GM23338 (cell line): ENCODE data around the gene HTRA2. TPM values are rescaled to one million over a fixed set of nuclear protein-coding genes. Genes with fewer than 3 reads are reported as not detected.

Experiments
- ATAC-seq: fragments of 200-7000 bp; cut with Tn5 transposase; 3 replicates; pipeline ENCODE4 v1.9.1; 2020
- DNase-seq: peaks from one replicate; pipeline ENCODE4 v3.0.0-alpha.2; 2015; ENCODE audit warnings: low spot score
- H2AFZ ChIP-seq: fragments of 200-600 bp; sonication (generic); 2 replicates; pipeline ENCODE4 v1.8.0; 2016; ENCODE audit warnings: antibody characterized with exemption, mild to moderate bottlenecking, moderate library complexity
- H3F3A ChIP-seq: fragments of 200-600 bp; sonication (generic); replicated peaks from 2 replicates; pipeline ENCODE4 v1.8.0; 2017; ENCODE audit warnings: antibody characterized with exemption, mixed run types, low read depth
- H3K27ac ChIP-seq: fragments of 200-600 bp; sonication (generic); 2 replicates; pipeline ENCODE4 v1.6.1; 2016; ENCODE audit warnings: low read depth
- H3K27me3 ChIP-seq: fragments of 200-600 bp; sonication (generic); 2 replicates; pipeline ENCODE4 v1.8.0; 2016; ENCODE audit warnings: mild to moderate bottlenecking, mixed run types, moderate library complexity; ENCODE audit not compliant: insufficient read depth
- H3K36me3 ChIP-seq: fragments of 200-600 bp; sonication (generic); 2 replicates; pipeline ENCODE4 v1.8.0; 2016; ENCODE audit warnings: mild to moderate bottlenecking; ENCODE audit not compliant: insufficient read depth
- H3K4me1 ChIP-seq: fragments of 200-600 bp; sonication (generic); 2 replicates; pipeline ENCODE4 v1.8.0; 2016; ENCODE audit warnings: mild to moderate bottlenecking, moderate library complexity; ENCODE audit not compliant: insufficient read depth
- H3K4me2 ChIP-seq: fragments of 200-600 bp; sonication (generic); 2 replicates; pipeline ENCODE4 v1.7.1; 2017; ENCODE audit warnings: mixed run types
- H3K4me3 ChIP-seq: fragments of 200-600 bp; sonication (generic); 2 replicates; pipeline ENCODE4 v1.6.1; 2016; ENCODE audit warnings: mixed run types
- H3K79me2 ChIP-seq: fragments of 200-600 bp; sonication (generic); replicated peaks from 2 replicates; pipeline ENCODE4 v1.8.0; 2017; ENCODE audit warnings: mild to moderate bottlenecking; ENCODE audit not compliant: insufficient read depth
- H3K9me2 ChIP-seq: fragments of 200-600 bp; sonication (generic); 2 replicates; pipeline ENCODE4 v1.8.0; 2017; ENCODE audit not compliant: insufficient read depth
- H4K20me1 ChIP-seq: fragments of 200-600 bp; sonication (generic); replicated peaks from 2 replicates; pipeline ENCODE4 v1.8.0; 2017; ENCODE audit warnings: mild to moderate bottlenecking; ENCODE audit not compliant: insufficient read depth
- H3K27ac Mint-ChIP-seq: 2 replicates; pipeline ENCODE4 v1.8.0; 2020; ENCODE audit warnings: inconsistent platforms, mild to moderate bottlenecking, moderate library complexity, mixed read lengths
- H3K27me3 Mint-ChIP-seq: 3 replicates; pipeline ENCODE4 v1.8.0; 2022; ENCODE audit warnings: low read depth, mild to moderate bottlenecking, moderate library complexity, mixed read lengths, inconsistent platforms; ENCODE audit not compliant: insufficient read depth, poor library complexity
- H3K36me3 Mint-ChIP-seq: 3 replicates; pipeline ENCODE4 v1.8.0; 2021; ENCODE audit warnings: low read depth, mild to moderate bottlenecking, inconsistent platforms, moderate library complexity, mixed read lengths
- H3K4me1 Mint-ChIP-seq: 3 replicates; pipeline ENCODE4 v1.8.0; 2020; ENCODE audit warnings: mild to moderate bottlenecking, inconsistent platforms, mixed read lengths
- H3K4me3 Mint-ChIP-seq: 3 replicates; pipeline ENCODE4 v1.8.0; 2021; ENCODE audit warnings: moderate library complexity, mild to moderate bottlenecking, inconsistent platforms, mixed read lengths
- H3K9me3 Mint-ChIP-seq: 3 replicates; pipeline ENCODE4 v1.8.0; 2020; ENCODE audit warnings: moderate library complexity, mild to moderate bottlenecking, inconsistent platforms, mixed read lengths
- CREB1 ChIP-seq: fragments of 250-450 bp; sonication (Bioruptor Pico); IDR thresholded peaks from 2 replicates; pipeline ENCODE4 v1.5.0; 2020; ENCODE audit warnings: low read depth, mild to moderate bottlenecking, moderate library complexity
- EZH2 ChIP-seq: fragments of 200-600 bp; sonication (generic); IDR thresholded peaks from one replicate; pipeline ENCODE4 v1.8.0; 2017; ENCODE audit warnings: antibody characterized with exemption, mild to moderate bottlenecking, low read depth; ENCODE audit not compliant: unreplicated experiment
- EZH2phosphoT487 ChIP-seq: fragments of 200-600 bp; sonication (generic); IDR thresholded peaks from one replicate; pipeline ENCODE4 v1.8.1; 2018; ENCODE audit warnings: antibody characterized with exemption; ENCODE audit not compliant: unreplicated experiment
- JUNB ChIP-seq: IDR thresholded peaks from one replicate; pipeline ENCODE4 v1.6.1; 2016; ENCODE audit warnings: antibody characterized with exemption; ENCODE audit not compliant: unreplicated experiment
- NANOG ChIP-seq: IDR thresholded peaks from 2 replicates; pipeline ENCODE4 v1.6.1; 2016; ENCODE audit warnings: antibody characterized with exemption, borderline replicate concordance
- POLR2AphosphoS5 ChIP-seq: IDR thresholded peaks from 2 replicates; pipeline ENCODE4 v1.6.1; 2016; ENCODE audit warnings: antibody characterized with exemption, low read depth
- STAT1 ChIP-seq: IDR thresholded peaks from one replicate; pipeline ENCODE4 v1.6.1; 2016; ENCODE audit warnings: antibody characterized with exemption; ENCODE audit not compliant: unreplicated experiment
- ZNF114 ChIP-seq: fragments of 250-450 bp; sonication (Bioruptor Pico); IDR thresholded peaks from 2 replicates; pipeline ENCODE4 v1.5.0; 2020; ENCODE audit warnings: mild to moderate bottlenecking, moderate library complexity
- ZNF331 ChIP-seq: fragments of 250-450 bp; sonication (Bioruptor Pico); IDR thresholded peaks from 2 replicates; pipeline ENCODE4 v1.5.0; 2020; ENCODE audit warnings: low read depth, mild to moderate bottlenecking, moderate library complexity
- polyA plus RNA-seq: library from polyadenylated mRNA; unstranded; fragments of >200 nt; fragmentation: Nextera tagmentation; extraction: Ambion mirVana; gene quantifications from 2 replicates; pipeline ENCODE4 v1.2.1, GENCODE V29; 2016
- total RNA-seq: library from RNA; depleted of rRNA; stranded (reverse); fragments of >200 nt; shearing (Covaris generic); gene quantifications from 2 replicates; pipeline ENCODE4 v1.2.3, GENCODE V29; 2014
- TF ChIP-seq, protein P1 (sequence below): IDR thresholded peaks from 2 replicates; pipeline ENCODE4 v1.6.1; 2016; ENCODE audit warnings: antibody characterized with exemption
- TF ChIP-seq, protein P2 (sequence below), 2 experiments: fragments of 200-600 bp in 1 of 2; sonication (generic) in 1 of 2; conservative IDR thresholded peaks; 2 replicates each; pipeline versions ENCODE4 v1.5.1 to v1.6.1; 2016 to 2017; ENCODE audit warnings: antibody characterized with exemption in 2 of 2, low read depth in 2 of 2, mild to moderate bottlenecking in 2 of 2, moderate library complexity in 1 of 2
- TF ChIP-seq, protein P3 (sequence below): IDR thresholded peaks from one replicate; pipeline ENCODE4 v1.6.1; 2018; ENCODE audit warnings: antibody characterized with exemption; ENCODE audit not compliant: unreplicated experiment
- TF ChIP-seq, protein P4 (sequence below): fragments of 250-450 bp; sonication (Bioruptor Pico); IDR thresholded peaks from 2 replicates; pipeline ENCODE4 v1.5.0; 2020; ENCODE audit warnings: mild to moderate bottlenecking, moderate library complexity

The HTRA2 gene
- total and polyA plus RNA-seq, 2 experiments from 2014 or later: 17.8 to 19.7 TPM

DNA sequence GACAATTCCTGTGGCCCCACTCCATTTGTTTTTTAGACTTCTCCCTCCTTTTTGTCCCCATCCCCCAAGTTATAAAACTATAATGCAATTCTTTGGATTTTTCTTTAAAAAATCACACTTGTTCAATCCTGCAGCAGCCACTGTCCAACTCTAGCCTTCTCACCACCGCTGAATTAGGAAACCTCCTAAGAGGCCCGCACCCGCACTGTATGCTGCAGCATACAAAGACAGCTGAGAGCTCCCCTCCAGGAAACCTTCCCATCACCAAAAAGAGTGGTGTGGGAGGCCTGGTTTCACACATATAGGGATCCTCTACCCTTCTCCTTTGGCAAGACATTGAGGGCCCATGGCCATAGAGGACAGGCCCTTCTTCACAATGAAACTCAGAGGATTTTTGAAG is 25.1 kb upstream of the HTRA2 start:
- H3K4me3 ChIP-seq: peak overlapping the region; percentile 71; the same call in 1 of the 2 replicates
- H3K27me3 ChIP-seq: peaks cover 92% of the 10 kb centered on the region
- Mint-ChIP-seq H3K4me1 (peaks cover 53% of the 10 kb centered on the region), H3K27me3 (peaks cover 96% of the 10 kb centered on the region), H3K9me3 (no peaks in the 10 kb centered on the region; the same call in 1 of the 3 replicates), H3K27ac (no peak overlapping the region), H3K36me3 (peaks cover 28% of the 10 kb centered on the region), H3K4me3 (peak overlapping the region; percentile 86)
- H3K36me3 ChIP-seq: peaks cover 7% of the 10 kb centered on the region; the same call in 1 of the 2 replicates
- H3K4me2 ChIP-seq: peak overlapping the region; percentile 95
- H2AFZ ChIP-seq: no peak overlapping the region
- no peak for ATAC-seq
- H3F3A ChIP-seq: peaks cover 29% of the 10 kb centered on the region
- H3K4me1 ChIP-seq: peaks cover 46% of the 10 kb centered on the region
- H3K9me2 ChIP-seq: no peaks in the 10 kb centered on the region
- peaks cover 11% of the 10 kb centered on the region for H4K20me1 ChIP-seq
- peaks cover 8% of the 10 kb centered on the region for H3K79me2 ChIP-seq
- no peak for DNase-seq
- TF ChIP-seq, protein P1, sequence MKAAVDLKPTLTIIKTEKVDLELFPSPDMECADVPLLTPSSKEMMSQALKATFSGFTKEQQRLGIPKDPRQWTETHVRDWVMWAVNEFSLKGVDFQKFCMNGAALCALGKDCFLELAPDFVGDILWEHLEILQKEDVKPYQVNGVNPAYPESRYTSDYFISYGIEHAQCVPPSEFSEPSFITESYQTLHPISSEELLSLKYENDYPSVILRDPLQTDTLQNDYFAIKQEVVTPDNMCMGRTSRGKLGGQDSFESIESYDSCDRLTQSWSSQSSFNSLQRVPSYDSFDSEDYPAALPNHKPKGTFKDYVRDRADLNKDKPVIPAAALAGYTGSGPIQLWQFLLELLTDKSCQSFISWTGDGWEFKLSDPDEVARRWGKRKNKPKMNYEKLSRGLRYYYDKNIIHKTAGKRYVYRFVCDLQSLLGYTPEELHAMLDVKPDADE: no peak
- no peak for TF ChIP-seq ZNF114 (CRISPR knock-in tag)
- TF ChIP-seq STAT1: no peak
- no peak for TF ChIP-seq POLR2AphosphoS5
- no peak for TF ChIP-seq EZH2phosphoT487
- TF ChIP-seq, protein P2, sequence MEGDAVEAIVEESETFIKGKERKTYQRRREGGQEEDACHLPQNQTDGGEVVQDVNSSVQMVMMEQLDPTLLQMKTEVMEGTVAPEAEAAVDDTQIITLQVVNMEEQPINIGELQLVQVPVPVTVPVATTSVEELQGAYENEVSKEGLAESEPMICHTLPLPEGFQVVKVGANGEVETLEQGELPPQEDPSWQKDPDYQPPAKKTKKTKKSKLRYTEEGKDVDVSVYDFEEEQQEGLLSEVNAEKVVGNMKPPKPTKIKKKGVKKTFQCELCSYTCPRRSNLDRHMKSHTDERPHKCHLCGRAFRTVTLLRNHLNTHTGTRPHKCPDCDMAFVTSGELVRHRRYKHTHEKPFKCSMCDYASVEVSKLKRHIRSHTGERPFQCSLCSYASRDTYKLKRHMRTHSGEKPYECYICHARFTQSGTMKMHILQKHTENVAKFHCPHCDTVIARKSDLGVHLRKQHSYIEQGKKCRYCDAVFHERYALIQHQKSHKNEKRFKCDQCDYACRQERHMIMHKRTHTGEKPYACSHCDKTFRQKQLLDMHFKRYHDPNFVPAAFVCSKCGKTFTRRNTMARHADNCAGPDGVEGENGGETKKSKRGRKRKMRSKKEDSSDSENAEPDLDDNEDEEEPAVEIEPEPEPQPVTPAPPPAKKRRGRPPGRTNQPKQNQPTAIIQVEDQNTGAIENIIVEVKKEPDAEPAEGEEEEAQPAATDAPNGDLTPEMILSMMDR (conservative IDR thresholded peaks at IDR 0.05; ENCODE audit: low read depth in 2 of 2): no peak
- TF ChIP-seq CREB1 (CRISPR knock-in tag): no peak
- TF ChIP-seq, protein P3, sequence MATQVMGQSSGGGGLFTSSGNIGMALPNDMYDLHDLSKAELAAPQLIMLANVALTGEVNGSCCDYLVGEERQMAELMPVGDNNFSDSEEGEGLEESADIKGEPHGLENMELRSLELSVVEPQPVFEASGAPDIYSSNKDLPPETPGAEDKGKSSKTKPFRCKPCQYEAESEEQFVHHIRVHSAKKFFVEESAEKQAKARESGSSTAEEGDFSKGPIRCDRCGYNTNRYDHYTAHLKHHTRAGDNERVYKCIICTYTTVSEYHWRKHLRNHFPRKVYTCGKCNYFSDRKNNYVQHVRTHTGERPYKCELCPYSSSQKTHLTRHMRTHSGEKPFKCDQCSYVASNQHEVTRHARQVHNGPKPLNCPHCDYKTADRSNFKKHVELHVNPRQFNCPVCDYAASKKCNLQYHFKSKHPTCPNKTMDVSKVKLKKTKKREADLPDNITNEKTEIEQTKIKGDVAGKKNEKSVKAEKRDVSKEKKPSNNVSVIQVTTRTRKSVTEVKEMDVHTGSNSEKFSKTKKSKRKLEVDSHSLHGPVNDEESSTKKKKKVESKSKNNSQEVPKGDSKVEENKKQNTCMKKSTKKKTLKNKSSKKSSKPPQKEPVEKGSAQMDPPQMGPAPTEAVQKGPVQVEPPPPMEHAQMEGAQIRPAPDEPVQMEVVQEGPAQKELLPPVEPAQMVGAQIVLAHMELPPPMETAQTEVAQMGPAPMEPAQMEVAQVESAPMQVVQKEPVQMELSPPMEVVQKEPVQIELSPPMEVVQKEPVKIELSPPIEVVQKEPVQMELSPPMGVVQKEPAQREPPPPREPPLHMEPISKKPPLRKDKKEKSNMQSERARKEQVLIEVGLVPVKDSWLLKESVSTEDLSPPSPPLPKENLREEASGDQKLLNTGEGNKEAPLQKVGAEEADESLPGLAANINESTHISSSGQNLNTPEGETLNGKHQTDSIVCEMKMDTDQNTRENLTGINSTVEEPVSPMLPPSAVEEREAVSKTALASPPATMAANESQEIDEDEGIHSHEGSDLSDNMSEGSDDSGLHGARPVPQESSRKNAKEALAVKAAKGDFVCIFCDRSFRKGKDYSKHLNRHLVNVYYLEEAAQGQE: no peak
- TF ChIP-seq, protein P4, sequence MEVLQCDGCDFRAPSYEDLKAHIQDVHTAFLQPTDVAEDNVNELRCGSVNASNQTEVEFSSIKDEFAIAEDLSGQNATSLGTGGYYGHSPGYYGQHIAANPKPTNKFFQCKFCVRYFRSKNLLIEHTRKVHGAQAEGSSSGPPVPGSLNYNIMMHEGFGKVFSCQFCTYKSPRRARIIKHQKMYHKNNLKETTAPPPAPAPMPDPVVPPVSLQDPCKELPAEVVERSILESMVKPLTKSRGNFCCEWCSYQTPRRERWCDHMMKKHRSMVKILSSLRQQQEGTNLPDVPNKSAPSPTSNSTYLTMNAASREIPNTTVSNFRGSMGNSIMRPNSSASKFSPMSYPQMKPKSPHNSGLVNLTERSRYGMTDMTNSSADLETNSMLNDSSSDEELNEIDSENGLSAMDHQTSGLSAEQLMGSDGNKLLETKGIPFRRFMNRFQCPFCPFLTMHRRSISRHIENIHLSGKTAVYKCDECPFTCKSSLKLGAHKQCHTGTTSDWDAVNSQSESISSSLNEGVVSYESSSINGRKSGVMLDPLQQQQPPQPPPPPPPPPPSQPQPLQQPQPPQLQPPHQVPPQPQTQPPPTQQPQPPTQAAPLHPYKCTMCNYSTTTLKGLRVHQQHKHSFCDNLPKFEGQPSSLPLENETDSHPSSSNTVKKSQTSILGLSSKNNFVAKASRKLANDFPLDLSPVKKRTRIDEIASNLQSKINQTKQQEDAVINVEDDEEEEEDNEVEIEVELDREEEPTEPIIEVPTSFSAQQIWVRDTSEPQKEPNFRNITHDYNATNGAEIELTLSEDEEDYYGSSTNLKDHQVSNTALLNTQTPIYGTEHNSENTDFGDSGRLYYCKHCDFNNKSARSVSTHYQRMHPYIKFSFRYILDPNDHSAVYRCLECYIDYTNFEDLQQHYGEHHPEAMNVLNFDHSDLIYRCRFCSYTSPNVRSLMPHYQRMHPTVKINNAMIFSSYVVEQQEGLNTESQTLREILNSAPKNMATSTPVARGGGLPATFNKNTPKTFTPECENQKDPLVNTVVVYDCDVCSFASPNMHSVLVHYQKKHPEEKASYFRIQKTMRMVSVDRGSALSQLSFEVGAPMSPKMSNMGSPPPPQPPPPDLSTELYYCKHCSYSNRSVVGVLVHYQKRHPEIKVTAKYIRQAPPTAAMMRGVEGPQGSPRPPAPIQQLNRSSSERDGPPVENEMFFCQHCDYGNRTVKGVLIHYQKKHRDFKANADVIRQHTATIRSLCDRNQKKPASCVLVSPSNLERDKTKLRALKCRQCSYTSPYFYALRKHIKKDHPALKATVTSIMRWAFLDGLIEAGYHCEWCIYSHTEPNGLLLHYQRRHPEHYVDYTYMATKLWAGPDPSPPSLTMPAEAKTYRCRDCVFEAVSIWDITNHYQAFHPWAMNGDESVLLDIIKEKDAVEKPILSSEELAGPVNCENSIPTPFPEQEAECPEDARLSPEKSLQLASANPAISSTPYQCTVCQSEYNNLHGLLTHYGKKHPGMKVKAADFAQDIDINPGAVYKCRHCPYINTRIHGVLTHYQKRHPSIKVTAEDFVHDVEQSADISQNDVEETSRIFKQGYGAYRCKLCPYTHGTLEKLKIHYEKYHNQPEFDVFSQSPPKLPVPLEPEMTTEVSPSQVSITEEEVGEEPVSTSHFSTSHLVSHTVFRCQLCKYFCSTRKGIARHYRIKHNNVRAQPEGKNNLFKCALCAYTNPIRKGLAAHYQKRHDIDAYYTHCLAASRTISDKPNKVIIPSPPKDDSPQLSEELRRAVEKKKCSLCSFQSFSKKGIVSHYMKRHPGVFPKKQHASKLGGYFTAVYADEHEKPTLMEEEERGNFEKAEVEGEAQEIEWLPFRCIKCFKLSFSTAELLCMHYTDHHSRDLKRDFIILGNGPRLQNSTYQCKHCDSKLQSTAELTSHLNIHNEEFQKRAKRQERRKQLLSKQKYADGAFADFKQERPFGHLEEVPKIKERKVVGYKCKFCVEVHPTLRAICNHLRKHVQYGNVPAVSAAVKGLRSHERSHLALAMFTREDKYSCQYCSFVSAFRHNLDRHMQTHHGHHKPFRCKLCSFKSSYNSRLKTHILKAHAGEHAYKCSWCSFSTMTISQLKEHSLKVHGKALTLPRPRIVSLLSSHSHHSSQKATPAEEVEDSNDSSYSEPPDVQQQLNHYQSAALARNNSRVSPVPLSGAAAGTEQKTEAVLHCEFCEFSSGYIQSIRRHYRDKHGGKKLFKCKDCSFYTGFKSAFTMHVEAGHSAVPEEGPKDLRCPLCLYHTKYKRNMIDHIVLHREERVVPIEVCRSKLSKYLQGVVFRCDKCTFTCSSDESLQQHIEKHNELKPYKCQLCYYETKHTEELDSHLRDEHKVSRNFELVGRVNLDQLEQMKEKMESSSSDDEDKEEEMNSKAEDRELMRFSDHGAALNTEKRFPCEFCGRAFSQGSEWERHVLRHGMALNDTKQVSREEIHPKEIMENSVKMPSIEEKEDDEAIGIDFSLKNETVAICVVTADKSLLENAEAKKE (CRISPR knock-in tag): no peak
- no peak for TF ChIP-seq ZNF331 (CRISPR knock-in tag)
- TF ChIP-seq NANOG: no peak
- no peak for TF ChIP-seq JUNB
- TF ChIP-seq EZH2: no peak
- no peak overlapping the region for H3K27ac ChIP-seq
